HG03039 (cell line): ENCODE measurements around the gene PTPRG.
"Not testable (repeated sequence)": the region's sequence is repeated elsewhere in the genome, so short reads cannot be mapped to it uniquely, and the experiment has no call there.

Source experiments
- ATAC-seq: cut with Tn5 transposase; IDR thresholded peaks from one replicate; pipeline ENCODE4 v1.9.1; 2021; ENCODE audit warnings: mild to moderate bottlenecking, moderate library complexity; ENCODE audit not compliant: unreplicated experiment

PTPRG gene

GRCh38 chr3:62028236-62028635 is 466.9 kb downstream of the PTPRG start:
- ATAC-seq = no peak

DNA sequence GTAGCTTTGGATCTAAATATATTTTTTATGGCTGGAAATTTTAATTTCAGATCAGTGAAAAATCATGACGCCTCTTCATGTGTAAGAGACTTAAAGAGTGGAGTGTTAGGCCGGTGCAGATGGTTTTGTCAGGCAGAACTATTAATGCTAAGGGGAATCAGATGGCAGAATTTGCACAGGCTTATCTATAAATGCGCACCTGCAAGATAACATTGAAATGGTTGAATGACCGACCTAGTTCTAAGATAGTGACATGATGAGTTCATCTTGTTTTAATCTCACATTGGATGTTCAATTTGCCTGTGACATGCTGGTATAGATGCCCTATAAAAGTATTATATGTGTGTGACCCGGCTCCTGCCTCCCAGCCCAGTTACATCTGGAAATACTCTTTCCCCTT is 471.4 kb downstream of the PTPRG start:
- ATAC-seq = no peak

- no peak for ATAC-seq
Observed at GRCh38 chr3:62035402-62036057, 474.2 kb downstream of the PTPRG start.

- ATAC-seq = no peak
Observed at GRCh38 chr3:62036726-62037125, 475.4 kb downstream of the PTPRG start.

DNA sequence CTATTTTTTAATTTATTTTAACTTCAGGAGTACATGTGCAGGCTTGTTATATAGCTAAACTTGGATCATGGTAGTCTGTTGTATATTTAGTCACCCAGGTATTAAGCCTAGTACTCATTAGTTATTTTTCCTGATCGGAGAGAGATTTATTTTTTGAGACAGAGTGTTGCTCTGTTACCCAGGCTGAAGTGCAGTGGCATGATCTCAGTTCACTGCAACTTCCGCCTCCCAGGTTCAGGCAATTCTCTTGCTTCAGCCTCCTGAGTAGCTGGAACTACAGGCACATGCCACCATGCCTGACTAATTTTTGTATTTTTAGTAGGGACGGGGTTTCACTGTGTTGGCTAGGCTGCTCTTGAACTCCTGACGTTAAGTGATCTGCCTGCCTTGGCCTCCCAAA is 477.4 kb downstream of the PTPRG start:
- not testable (repeated sequence) for ATAC-seq

DNA sequence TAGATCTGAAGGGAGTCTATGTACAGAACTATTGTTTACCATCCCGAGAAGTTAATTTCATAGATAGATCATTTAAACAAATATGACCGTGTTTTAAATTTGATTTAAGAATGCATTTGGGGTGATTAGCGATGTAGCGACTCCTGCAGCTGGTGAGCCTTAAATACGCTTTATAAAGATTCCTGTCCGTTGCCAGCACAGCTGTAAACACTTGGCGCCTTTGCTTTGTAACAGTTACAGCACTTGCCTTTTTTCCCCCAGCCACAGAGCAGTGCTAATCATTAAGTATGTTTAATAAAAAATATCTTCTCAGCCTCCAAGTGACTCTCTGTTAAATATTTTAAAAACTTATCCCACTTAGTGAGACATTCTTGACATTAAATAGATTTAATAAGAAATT is 478.2 kb downstream of the PTPRG start:
- ATAC-seq = no peak

DNA sequence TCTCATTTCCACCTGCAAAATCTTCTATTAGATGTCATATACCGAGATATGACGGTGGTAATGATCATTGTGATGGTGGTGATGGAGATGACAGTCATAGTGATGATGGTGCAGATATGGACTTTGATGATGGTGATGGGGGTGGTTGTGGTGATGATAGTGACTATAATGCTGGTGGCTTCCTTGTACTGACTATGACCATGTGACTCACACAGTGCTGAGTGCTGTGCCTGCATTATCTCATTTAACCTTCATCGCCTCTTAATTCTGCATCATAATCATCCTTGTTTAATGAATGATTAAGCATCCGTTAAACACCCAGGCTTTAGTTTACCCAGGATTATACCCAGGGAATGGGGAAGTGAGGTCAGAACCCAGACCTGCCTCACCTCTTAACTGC is 480.3 kb downstream of the PTPRG start:
- ATAC-seq = no peak

- ATAC-seq = no peak
Observed at GRCh38 chr3:62044874-62045411, 483.6 kb downstream of the PTPRG start.

DNA sequence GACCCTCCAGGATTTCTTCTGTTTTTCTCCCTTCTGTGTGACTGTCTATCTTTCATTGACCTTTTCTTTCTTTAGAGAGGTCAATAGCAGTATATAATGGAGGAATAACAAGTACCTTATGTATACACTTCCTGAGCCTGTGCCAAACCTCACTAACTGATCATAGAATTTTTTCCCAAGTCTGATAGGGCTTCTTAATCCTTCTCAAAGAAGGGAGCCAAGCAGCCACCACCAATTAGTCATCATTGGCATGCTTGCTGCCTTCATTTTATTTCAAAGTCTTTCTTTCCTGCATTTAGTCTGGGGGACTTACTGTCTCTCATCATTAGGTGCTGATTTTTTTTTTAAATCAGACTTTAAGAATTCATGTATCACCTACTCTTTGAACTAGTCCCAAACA is 485.0 kb downstream of the PTPRG start:
- ATAC-seq = no peak

DNA sequence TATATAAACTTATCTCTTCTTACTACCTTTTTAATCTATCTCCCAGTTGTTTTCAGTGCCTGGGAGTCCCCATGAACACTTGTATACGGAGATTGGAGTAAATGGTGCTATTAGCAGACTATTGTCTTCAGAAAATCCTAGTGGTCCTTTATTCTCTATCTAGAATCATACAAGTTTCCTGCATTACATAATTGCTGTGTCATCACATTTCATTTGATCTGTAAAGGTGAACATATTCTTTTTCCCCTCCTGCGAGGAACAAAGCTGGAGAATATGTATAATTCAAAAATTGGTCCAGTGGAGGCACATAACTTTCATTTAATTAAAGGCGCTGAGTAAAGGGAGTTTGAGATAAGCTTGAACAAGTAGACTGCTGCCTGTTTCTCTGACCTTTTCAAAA is 487.2 kb downstream of the PTPRG start:
- no peak for ATAC-seq

DNA sequence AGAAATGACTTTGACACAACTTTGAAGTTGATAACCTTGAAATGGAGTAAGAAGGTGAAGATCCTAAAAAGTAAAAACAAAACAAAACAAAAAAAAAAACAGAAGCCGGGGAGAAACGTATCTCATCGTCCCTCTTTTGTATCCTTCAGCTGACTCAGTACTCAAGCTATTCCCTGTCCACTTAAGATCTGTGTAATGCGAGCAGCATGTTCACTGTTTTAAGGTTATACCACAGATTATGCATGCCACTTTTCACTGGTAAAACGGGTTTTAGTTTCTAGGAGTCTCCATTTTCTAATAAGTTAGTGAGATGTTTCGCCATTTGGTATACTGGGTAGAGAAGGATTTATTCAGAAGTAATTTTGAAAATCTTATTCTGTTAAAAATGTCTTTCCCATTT is 487.7 kb downstream of the PTPRG start:
- no peak for ATAC-seq

GRCh38 chr3:62051506-62051905 is 490.1 kb downstream of the PTPRG start:
- no peak for ATAC-seq

DNA sequence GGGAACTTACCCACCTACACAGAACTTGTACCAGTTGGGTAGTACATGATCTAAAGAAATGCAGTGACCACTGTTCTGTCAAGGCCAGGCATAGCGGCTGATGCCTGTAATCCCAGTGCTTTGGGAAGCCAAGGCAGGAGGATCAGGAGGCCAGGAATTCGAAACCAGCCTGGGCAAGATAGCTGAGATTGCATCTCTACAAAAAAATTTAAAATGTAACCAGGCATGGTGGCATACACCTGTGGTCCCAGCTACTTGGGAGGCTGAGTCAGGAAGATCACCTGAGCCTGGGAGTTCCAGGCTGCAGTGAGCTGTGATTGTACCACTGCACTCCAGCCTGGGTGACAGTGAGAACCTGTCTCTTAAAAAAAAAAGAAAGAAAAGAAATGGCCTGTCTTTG is 491.0 kb downstream of the PTPRG start:
- ATAC-seq = no peak

DNA sequence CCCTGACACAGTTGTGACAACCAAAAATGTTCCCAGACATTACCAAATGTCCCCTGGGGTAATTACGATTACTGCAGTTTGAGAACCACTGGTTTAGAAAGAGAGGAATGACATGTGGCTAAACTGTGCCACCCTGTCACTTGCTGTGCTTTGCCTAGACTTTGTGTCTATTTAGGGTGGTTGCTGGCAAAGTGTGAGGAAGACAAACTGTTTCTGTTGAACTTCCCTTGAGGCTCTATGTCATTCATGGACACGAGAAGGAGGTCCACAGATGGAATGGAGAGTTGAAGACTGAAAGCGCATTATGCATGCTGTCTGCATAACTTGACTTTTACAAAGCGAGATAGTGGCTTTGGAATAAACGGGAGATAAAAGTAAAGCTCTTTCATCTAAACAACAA is 495.3 kb downstream of the PTPRG start:
- ATAC-seq = no peak

GRCh38 chr3:62057339-62058047 is 496.1 kb downstream of the PTPRG start:
- ATAC-seq = no peak

DNA sequence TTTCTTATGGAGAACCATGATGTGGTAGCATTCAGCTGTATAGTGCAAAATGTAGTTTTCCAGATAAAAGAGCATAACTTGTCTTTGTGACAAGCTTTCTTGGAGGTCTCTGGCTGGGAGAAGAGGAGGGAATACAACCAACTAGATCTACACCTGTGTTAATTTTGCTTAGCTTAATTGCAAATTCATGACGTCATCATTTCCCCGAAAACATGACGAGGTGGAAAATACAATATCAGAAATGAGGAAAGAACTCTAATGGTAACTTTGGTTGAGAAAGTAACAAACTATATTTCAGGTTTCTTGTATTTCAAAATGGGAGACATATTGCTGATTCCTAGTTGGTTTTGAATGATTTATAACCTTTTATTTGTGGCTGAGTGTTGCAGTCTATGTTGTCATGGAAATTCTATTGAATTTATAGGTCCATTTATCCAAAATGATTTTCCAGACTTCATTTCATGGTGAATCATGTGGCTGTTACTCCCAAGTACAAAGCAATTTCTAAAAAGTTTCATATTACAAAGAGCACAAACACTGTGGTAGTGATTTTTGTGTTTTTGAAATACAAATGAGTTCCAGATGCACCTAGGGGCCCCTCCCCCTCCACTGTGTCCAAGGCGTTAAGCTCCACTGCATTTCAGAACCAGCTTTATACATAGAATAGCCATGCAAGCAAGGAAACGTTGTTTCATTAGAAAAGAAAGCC is 504.8 kb downstream of the PTPRG start:
- ATAC-seq = no peak

- ATAC-seq = no peak
Observed at GRCh38 chr3:62068337-62068736, 507.0 kb downstream of the PTPRG start.

- ATAC-seq = no peak
Observed at GRCh38 chr3:62070891-62071290, 509.5 kb downstream of the PTPRG start.

GRCh38 chr3:62073038-62073437 is 511.7 kb downstream of the PTPRG start:
- no peak for ATAC-seq

DNA sequence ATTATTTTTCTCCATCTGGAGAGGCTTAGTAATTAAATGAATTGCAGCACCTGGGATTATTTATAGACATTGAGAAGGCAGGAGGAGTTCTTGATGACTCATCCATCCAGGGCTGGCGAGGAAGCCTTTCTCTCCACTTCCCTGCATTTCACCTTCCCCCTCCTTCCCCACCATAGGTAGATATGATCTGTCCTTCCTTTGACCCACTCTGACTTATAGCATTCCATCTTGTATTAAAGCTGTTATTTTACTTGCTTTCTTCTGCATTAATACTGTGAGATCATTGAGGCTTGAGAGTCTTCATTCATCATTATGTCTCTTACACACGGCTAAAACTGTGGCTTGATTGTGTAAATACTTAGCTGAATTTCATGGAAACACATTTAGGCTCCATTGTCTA is 523.2 kb downstream of the PTPRG start:
- ATAC-seq = no peak

GRCh38 chr3:62088472-62089104 is 527.2 kb downstream of the PTPRG start:
- ATAC-seq = no peak
